Loucy (cell line): ENCODE data around the gene CPPED1.

Source experiments
- H2AFZ ChIP-seq: fragments of 200-600 bp; sonication (generic); 2 replicates; pipeline ENCODE4 v1.6.0; 2016; ENCODE audit warnings: antibody characterized with exemption, mild to moderate bottlenecking, low read length, moderate library complexity
- H3F3A ChIP-seq: fragments of 200-600 bp; 2 replicates; pipeline ENCODE4 v1.6.0; 2016; ENCODE audit warnings: antibody characterized with exemption, low read depth, mild to moderate bottlenecking
- H3K27me3 ChIP-seq: fragments of 200-600 bp; sonication (generic); 2 replicates; pipeline ENCODE4 v1.6.1; 2014; ENCODE audit warnings: low read length, mild to moderate bottlenecking; ENCODE audit not compliant: insufficient read depth, poor library complexity, severe bottlenecking
- H3K36me3 ChIP-seq: fragments of 200-600 bp; sonication (generic); 2 replicates; pipeline ENCODE4 v1.6.1; 2016; ENCODE audit warnings: low read length; ENCODE audit not compliant: insufficient read depth
- H3K4me1 ChIP-seq: fragments of 200-600 bp; sonication (generic); 2 replicates; pipeline ENCODE4 v1.5.1; 2014; ENCODE audit warnings: low read length, mild to moderate bottlenecking; ENCODE audit not compliant: insufficient read depth, poor library complexity, severe bottlenecking
- H3K4me2 ChIP-seq: fragments of 200-600 bp; sonication (generic); 2 replicates; pipeline ENCODE4 v1.6.0; 2014; ENCODE audit warnings: antibody characterized with exemption, low read length, low read depth, mild to moderate bottlenecking; ENCODE audit not compliant: poor library complexity, severe bottlenecking
- H3K4me3 ChIP-seq: fragments of 200-600 bp; sonication (generic); 2 replicates; pipeline ENCODE4 v1.5.1; 2014; ENCODE audit warnings: low read length, mild to moderate bottlenecking, mixed read lengths; ENCODE audit not compliant: poor library complexity, severe bottlenecking
- H3K79me2 ChIP-seq: fragments of 200-600 bp; sonication (generic); 2 replicates; pipeline ENCODE4 v1.6.1; 2014; ENCODE audit warnings: low read length; ENCODE audit not compliant: insufficient read depth
- H3K9ac ChIP-seq: fragments of 200-600 bp; sonication (generic); 2 replicates; pipeline ENCODE4 v1.6.0; 2014; ENCODE audit warnings: mild to moderate bottlenecking, low read depth, low read length, moderate library complexity; ENCODE audit not compliant: poor library complexity, severe bottlenecking
- H3K9me2 ChIP-seq: fragments of 200-600 bp; sonication (generic); replicated peaks from 2 replicates; pipeline ENCODE4 v1.6.1; 2016; ENCODE audit warnings: low read depth, low read length, mixed read lengths
- H3K9me3 ChIP-seq: fragments of 200-600 bp; sonication (generic); 2 replicates; pipeline ENCODE4 v1.6.1; 2014; ENCODE audit warnings: mild to moderate bottlenecking, antibody characterized with exemption, low read length, low read depth; ENCODE audit not compliant: insufficient read depth
- H4K20me1 ChIP-seq: fragments of 200-600 bp; sonication (generic); 2 replicates; pipeline ENCODE4 v1.6.0; 2014; ENCODE audit warnings: antibody characterized with exemption, low read length, mild to moderate bottlenecking; ENCODE audit not compliant: insufficient read depth, poor library complexity, severe bottlenecking
- EZH2phosphoT487 ChIP-seq: fragments of 200-600 bp; IDR thresholded peaks from 2 replicates; pipeline ENCODE4 v1.6.1; 2018; ENCODE audit warnings: antibody characterized with exemption, mild to moderate bottlenecking, moderate library complexity, borderline replicate concordance
- TF ChIP-seq, protein P1 (sequence below): fragments of 200-600 bp; sonication (generic); conservative IDR thresholded peaks from 2 replicates; pipeline ENCODE4 v1.5.1; 2014; ENCODE audit warnings: mild to moderate bottlenecking, antibody characterized with exemption, low read length

The CPPED1 gene

DNA sequence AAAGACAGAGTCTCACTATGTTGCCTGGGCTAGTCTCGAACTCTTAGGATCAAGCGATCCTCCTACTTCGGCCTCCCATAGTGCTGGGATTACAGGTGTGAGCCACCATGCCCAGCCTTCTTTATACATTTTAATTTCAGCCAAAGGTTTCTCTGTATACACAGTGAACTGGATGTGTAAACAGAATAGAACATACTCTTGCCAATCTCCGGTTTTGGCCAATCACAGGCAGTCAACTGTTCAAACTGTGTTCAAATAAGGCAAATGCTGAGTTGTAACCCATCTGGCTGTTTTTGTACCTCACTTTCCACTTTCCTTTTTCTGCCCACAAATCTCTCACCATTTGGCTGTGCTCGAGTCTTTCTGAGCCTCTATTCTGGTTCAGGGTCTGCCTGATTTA is 108.2 kb downstream of the CPPED1 start:
- H3K36me3 ChIP-seq, result no peaks in the 10 kb centered on the region
- no peak overlapping the region for H3K9ac ChIP-seq
- H3K4me3 ChIP-seq, result no peak overlapping the region
- TF ChIP-seq, protein P1, sequence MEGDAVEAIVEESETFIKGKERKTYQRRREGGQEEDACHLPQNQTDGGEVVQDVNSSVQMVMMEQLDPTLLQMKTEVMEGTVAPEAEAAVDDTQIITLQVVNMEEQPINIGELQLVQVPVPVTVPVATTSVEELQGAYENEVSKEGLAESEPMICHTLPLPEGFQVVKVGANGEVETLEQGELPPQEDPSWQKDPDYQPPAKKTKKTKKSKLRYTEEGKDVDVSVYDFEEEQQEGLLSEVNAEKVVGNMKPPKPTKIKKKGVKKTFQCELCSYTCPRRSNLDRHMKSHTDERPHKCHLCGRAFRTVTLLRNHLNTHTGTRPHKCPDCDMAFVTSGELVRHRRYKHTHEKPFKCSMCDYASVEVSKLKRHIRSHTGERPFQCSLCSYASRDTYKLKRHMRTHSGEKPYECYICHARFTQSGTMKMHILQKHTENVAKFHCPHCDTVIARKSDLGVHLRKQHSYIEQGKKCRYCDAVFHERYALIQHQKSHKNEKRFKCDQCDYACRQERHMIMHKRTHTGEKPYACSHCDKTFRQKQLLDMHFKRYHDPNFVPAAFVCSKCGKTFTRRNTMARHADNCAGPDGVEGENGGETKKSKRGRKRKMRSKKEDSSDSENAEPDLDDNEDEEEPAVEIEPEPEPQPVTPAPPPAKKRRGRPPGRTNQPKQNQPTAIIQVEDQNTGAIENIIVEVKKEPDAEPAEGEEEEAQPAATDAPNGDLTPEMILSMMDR, result no peak
- TF ChIP-seq EZH2phosphoT487, result no peak
- H4K20me1 ChIP-seq, result no peaks in the 10 kb centered on the region
- H3K79me2 ChIP-seq, result no peaks in the 10 kb centered on the region
- H3K4me2 ChIP-seq, result no peak overlapping the region
- H3K9me3 ChIP-seq, result no peaks in the 10 kb centered on the region
- no peaks in the 10 kb centered on the region for H3K4me1 ChIP-seq
- no peaks in the 10 kb centered on the region for H3K9me2 ChIP-seq
- H3K27me3 ChIP-seq, result no peaks in the 10 kb centered on the region
- H3F3A ChIP-seq, result no peaks in the 10 kb centered on the region
- H2AFZ ChIP-seq, result no peak overlapping the region

DNA sequence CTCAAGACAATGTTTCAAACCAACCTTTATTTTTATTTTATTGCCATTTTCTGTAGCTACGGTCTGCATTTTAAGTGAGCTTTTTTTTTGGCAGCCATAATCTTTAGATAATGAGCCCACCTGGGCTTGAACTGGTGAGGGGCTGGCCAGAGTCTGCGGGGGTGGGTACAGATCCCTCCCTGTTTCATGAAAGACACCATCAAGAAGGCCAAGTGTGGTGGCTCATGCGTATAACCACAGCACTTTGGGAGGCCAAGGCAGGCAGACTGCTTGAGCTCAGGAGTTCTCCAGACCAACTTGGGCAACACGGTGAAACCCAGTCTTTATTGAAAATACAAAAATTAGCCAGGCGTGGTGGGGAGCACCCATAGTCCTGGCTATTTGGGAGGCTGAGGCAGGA is 113.7 kb downstream of the CPPED1 start:
- Histone ChIP-seq H3K9me3 (no peaks in the 10 kb centered on the region), H3K4me2 (no peak overlapping the region), H3K9ac (no peak overlapping the region), H3K27me3 (no peaks in the 10 kb centered on the region), H3K4me3 (no peak overlapping the region), H2AFZ (no peak overlapping the region), H3K4me1 (no peaks in the 10 kb centered on the region), H4K20me1 (no peaks in the 10 kb centered on the region), H3K9me2 (no peaks in the 10 kb centered on the region), H3F3A (no peaks in the 10 kb centered on the region), H3K36me3 (no peaks in the 10 kb centered on the region), H3K79me2 (no peaks in the 10 kb centered on the region)
- TF ChIP-seq EZH2phosphoT487, result no peak
- TF ChIP-seq, protein P1, result no peak

DNA sequence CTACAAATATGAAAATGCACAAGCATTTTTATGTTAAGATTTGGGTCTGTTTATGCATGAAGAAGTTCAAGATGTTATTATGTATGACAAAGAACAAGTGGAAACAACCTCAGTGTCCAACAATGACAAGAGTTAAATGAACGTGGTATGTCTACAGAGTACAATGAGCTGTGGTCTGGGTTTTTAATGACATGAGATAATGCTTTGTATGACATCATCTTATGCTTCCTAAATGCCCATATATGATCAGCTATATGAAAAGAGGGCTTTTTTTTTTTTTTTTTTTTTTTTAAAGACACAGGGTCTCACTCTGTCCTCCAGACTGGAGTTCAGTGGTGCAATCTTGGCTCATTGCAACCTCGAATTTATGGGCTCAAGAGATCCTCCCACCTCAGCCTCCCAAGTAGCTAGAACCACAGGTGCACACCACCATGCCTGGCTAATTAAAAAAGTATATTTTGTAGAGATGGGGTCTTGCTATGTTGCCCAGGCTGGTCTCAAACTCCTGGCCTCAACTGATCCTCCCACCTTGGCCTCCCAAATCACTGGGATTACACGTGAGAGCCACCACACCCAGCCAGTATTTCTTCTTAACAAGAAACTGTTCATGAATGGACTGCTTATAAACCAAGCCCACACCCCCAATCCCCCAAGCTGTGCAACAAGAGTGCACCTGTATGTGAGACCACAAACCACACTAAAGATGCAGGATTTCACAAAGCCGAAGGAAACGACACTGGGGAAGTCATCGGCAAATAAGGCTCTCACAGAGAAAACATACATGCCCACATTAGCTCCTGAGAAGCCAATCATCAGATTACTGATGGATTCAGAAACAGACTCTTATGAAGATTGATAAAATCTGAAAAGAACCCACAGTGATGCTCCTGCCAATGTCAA is 114.5 kb downstream of the CPPED1 start:
- Histone ChIP-seq H3K27me3 (no peaks in the 10 kb centered on the region), H3K79me2 (no peaks in the 10 kb centered on the region), H3K4me3 (no peak overlapping the region), H2AFZ (no peak overlapping the region), H3K4me1 (no peaks in the 10 kb centered on the region), H3K4me2 (no peak overlapping the region), H3F3A (no peaks in the 10 kb centered on the region), H3K9me3 (no peaks in the 10 kb centered on the region), H4K20me1 (no peaks in the 10 kb centered on the region), H3K36me3 (no peaks in the 10 kb centered on the region), H3K9ac (no peak overlapping the region), H3K9me2 (no peaks in the 10 kb centered on the region)
- TF ChIP-seq EZH2phosphoT487, result no peak
- TF ChIP-seq, protein P1, result no peak
